Measurements from ENCODE around the gene LIPE.

- TF ChIP-seq, protein P1, sequence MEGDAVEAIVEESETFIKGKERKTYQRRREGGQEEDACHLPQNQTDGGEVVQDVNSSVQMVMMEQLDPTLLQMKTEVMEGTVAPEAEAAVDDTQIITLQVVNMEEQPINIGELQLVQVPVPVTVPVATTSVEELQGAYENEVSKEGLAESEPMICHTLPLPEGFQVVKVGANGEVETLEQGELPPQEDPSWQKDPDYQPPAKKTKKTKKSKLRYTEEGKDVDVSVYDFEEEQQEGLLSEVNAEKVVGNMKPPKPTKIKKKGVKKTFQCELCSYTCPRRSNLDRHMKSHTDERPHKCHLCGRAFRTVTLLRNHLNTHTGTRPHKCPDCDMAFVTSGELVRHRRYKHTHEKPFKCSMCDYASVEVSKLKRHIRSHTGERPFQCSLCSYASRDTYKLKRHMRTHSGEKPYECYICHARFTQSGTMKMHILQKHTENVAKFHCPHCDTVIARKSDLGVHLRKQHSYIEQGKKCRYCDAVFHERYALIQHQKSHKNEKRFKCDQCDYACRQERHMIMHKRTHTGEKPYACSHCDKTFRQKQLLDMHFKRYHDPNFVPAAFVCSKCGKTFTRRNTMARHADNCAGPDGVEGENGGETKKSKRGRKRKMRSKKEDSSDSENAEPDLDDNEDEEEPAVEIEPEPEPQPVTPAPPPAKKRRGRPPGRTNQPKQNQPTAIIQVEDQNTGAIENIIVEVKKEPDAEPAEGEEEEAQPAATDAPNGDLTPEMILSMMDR (conservative IDR thresholded peaks at IDR 0.05) = no peak
- TF ChIP-seq ZFX (IDR thresholded peaks at IDR 0.05) = no peak
These were observed 1.5 kb upstream of the LIPE start for GRCh38 chr19:42428676-42429075.

Data from C4-2B (cell line).